HG03097 (cell line): ENCODE results near the gene PIWIL4.
"Not testable (repeated sequence)": the region's sequence is repeated elsewhere in the genome, so short reads cannot be mapped to it uniquely, and the experiment has no call there.

Experiments used
- ATAC-seq: cut with Tn5 transposase; IDR thresholded peaks from one replicate; pipeline ENCODE4 v1.9.1; 2021; ENCODE audit not compliant: unreplicated experiment, low FRiP score

PIWIL4 gene

GRCh38 chr11:94630221-94630620 is 63.1 kb downstream of the PIWIL4 start:
- ATAC-seq, result no peak

- ATAC-seq, result no peak
These were observed 65.2 kb downstream of the PIWIL4 start for GRCh38 chr11:94632356-94632755.

- no peak for ATAC-seq
These were observed 67.9 kb downstream of the PIWIL4 start for GRCh38 chr11:94635072-94635471.

- no peak for ATAC-seq
These were observed 69.3 kb downstream of the PIWIL4 start for GRCh38 chr11:94636388-94636949.

- no peak for ATAC-seq
These were observed 71.2 kb downstream of the PIWIL4 start for GRCh38 chr11:94638301-94638901.

DNA sequence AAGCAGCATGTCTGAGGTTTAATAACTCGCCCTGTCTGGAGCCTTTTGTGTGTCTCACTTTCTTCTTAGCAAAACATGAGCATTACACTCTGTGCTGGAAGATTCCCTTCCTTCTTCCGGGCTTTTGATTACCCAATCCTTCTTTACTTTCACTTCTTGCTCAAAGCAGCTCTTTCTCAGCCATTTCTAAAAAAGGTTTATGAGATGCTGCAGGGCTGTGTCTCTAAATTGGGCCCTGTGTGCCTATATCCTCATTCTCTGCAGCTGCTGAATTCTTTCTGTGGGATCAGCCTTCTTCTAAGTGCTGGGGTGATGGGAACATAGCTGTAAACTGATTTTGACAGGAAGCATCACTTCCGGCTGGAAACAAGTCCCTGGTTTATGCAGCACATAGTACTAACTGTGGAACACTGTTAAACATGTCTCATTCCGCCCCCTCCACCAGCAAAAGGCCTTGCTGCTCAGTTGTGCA is 71.8 kb downstream of the PIWIL4 start:
- no peak for ATAC-seq

DNA sequence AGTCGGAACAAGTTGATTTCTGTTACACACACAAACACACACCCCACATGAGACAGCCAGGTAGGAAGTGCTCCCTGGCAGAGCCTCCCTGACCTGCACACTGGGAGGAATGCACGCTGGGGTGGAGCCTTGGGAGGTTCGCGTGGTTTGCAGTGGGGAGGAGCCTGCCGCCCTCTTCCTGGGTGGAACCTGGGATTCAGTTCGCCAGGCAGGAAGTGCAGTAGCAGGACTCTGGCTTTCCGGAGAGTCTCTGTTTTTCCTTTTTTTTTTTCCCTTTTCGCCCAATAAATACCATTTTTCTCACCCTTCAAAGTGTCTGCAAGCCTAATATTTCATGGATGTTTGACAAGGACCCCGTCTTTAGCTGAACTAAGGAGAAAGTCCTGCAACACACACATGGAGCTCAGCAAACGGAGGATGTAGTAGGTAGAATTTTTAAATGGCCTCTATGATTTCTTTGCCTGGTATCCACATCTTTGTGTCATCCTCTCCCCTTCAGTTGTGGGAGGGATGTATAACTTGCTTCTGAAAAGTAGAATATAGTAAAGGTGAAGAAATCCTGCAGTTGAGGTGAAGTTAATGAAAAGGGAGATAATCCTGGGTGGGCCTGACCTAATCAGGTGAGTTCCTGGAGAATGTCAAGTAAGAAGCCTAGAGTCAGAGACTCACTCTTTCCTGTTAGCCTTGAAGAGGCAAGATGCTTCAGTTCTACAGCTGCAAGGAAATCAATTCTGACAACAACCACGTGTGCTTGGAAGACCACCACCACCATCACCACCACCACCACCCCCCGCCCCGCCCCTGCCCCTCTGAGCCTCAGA is 72.9 kb downstream of the PIWIL4 start:
- no peak for ATAC-seq

DNA sequence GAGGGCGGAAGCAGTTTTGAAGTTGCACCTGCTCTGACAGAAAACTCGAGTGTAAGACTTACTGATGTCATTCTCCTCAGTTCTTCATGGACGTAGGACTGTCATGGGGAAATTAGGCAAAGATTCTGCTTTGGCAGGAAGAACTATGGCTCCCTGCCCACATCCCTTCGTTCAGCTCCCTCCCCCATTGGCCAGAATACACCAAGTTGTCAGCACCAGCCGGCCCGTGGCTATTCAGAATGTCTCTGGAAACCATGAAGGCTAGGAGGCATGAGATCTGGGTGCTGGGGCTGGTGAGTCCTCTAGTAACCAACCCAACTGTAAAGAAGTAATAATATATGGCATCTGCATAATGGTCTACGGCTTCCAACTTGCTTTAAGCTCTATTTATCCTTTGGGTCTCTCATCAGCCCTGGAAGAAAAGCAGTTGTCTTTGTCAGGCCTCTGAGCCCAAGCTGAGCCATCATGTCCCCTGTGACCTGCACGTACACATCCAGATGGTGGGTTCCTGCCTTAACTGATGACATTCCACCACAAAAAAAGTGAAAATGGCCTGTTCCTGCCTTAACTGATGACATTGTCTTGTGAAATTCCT is 74.1 kb downstream of the PIWIL4 start:
- ATAC-seq, result no peak

DNA sequence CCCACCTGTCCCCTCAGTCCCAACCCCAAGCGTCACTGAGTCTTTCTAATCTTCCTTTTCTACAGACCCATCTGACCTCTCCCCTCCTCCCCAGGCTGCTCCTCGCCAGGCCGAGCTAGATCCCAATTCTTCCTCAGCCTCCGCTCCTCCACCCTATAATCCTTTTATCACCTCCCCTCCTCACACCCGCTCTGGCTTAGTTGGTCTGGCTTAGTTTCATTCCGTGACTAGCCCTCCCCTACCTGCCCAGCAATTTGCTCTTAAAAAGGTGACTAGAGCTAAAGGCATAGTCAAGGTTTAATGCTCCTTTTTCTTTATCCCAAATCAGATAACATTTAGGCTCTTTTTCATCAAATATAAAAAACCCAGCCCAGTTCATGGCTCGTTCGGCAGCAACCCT is 76.0 kb downstream of the PIWIL4 start:
- not testable (repeated sequence) for ATAC-seq

- no peak for ATAC-seq
These were observed 80.8 kb downstream of the PIWIL4 start for GRCh38 chr11:94647926-94648325.

- ATAC-seq, result no peak
These were observed 81.6 kb downstream of the PIWIL4 start for GRCh38 chr11:94648789-94649188.

DNA sequence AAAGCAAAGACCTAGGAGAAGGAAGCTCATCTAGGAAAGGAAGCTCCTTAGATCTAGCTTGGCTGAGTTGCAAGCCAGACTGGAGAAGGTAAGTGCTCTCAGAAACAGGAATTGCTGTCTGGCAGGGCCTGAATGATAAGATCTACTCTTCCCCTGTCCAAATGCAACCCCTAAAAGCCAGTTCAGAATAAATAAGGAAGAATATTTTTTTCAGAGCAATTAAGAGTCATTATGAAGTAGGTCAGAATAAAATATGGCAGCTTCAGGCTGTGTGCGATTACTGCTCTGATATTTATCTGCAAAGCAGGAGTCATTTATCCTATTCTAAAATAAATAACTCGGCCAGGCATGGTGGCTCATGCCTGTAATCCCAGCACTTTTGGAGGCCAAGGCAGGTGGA is 82.1 kb downstream of the PIWIL4 start:
- no peak for ATAC-seq

DNA sequence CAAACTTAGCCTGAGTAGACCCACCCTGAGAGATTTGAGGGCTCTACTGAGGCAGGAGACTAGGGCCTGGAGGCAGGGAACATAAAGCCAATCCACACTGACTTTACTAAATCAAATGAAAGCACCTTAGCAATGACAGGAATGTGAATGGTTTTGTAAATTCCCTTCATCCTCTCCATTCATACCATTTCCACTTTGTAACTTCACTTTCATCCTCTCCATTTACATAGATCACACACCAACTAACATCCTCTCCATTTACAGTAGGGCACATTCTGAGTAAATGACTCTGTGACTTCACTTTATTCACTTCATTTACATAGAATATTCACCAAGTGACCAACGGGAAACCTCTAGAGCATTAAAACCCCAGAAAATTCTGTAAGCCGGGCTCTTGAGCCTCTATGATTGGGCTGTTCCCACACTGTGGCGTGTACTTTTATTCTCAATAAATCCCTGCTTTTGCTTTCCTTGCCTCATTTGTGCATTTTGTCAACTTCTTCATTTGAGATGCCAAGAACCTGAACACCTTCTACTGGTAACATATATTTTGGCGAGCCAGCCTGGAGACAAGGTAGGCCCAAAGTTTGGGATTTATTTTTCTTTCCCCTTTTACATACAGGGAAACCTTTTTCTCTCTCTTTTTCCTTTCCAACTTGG is 82.9 kb downstream of the PIWIL4 start:
- no peak for ATAC-seq

- no peak for ATAC-seq
These were observed 83.6 kb downstream of the PIWIL4 start for GRCh38 chr11:94650756-94651155.

DNA sequence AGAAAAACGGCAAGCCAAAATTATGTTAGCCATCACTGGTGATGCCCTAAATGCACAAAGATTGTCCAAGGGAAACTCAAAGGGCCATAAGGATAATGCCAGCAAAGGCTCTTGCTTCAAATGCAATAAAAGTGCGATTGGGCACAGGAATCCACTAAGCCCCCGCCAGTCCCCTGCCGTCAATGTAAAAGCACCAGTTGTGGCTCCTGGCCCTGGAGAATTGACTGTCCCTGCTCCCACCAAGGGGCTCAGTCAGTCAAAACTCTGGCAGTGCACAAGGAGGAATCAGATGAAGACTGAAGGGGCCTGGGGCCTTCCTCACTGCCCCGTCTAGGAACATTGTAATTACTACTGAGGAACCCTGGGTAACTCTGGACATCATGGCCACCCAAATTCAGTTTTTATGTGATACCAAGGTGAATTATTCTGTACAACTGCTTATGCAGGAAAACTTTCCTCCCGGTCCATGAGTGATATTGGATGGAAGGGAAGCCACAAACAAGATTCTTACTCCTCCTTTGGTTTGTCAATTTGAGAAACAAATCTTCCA is 85.6 kb downstream of the PIWIL4 start:
- ATAC-seq, result no peak

- ATAC-seq, result no peak
These were observed 86.4 kb downstream of the PIWIL4 start for GRCh38 chr11:94653561-94653960.

GRCh38 chr11:94654201-94654600 is 87.0 kb downstream of the PIWIL4 start:
- no peak for ATAC-seq

DNA sequence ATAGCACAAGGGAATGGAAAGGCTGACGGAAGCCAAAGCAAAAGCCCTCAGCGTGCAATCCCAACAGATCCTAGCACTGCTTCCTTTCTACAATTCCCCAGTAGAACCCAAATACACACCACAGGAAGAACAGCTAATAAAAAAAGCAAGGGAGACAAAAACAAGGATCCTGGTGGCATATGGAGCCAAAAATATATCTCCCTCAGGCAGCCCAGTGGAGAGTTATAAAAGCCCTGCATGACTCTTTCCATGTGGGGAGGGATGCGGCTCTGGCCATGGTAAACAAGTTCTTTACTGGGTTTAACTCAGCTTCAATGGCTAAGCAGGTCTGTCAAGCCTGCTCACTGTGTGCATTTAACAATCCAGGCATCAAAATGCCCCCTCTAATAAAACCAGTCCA is 88.1 kb downstream of the PIWIL4 start:
- ATAC-seq, result no peak

- ATAC-seq, result no peak
These were observed 88.8 kb downstream of the PIWIL4 start for GRCh38 chr11:94655956-94656355.

DNA sequence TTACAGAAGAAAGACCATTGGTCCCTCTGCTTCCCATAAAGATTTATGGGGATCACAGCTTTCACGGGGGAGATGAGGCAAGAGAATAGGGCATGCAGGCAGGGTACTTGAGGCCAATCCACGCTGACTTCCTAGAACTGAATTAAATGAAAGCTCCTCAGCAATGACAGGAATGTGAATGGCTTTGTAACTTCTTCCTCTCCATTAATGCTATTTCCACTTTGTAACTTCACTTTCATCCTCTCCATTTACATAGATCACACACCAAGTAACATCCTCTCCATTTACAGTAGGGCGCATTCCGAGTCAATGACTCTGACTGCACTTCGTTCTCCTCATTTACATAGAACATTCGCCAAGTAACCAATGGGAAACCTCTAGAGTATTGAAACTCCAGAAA is 89.8 kb downstream of the PIWIL4 start:
- no peak for ATAC-seq

GRCh38 chr11:94657629-94658028 is 90.5 kb downstream of the PIWIL4 start:
- no peak for ATAC-seq
